HG03025 (cell line): ENCODE results near the gene KCNT2.
"Not testable (repeated sequence)": the region's sequence is repeated elsewhere in the genome, so short reads cannot be mapped to it uniquely, and the experiment has no call there.

Experiments used
- ATAC-seq: cut with Tn5 transposase; IDR thresholded peaks from one replicate; pipeline ENCODE4 v1.9.1; 2021; ENCODE audit warnings: mild to moderate bottlenecking, moderate library complexity; ENCODE audit not compliant: unreplicated experiment, low FRiP score

Gene KCNT2

DNA sequence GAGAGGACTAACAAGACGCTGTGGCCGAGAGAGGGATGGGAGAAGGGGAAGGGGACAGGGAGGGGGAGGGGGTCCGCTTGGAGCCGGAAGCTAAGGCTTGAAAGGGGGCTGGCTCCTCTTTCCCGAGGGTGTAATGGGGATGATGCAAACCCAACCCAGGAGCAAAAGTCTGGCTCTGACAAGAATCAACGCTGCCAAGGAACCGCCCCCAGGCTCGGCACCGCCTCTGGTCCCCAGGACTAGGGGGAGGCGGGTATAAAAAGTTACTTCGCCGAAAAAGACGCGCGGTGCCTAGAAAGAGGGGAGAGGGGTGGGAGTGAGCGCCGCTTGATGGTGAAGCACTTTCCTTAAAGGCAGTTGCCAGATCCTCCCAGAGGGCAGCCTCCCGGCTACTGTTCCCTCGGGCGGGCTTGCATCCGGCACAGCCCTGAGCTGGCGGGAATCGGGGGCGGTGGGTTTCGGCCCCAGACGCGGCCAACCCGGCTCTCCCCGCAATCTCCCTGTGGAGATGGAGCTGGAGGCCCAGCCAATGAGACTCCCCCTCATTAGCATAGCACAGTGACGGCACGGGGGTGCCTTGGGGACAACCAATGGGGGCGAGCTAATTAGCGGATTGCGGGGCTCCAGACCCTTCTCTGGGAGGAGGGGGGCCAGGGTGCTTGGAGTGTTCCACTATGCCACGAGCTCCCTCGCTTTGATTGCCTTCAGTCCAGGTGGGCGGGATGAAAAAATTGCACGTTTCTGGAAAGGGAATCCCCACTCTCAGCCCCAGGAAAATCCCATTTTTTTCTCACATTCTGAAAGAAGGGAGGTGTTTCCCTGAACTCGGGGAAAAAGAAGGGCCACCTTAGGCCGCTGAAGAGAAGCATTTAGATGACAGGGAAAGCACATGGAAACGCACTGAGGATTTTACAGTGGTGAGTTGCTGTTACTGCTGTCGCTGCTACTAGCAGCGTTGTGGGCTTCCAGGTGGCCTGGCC is at the start of gene KCNT2:
Gene KCNT2 (minus strand): TSS at position 51 of the 980 bp plus-strand sequence. CDS start 131 bp downstream, outside the sequence.
- ATAC-seq: no peak

DNA sequence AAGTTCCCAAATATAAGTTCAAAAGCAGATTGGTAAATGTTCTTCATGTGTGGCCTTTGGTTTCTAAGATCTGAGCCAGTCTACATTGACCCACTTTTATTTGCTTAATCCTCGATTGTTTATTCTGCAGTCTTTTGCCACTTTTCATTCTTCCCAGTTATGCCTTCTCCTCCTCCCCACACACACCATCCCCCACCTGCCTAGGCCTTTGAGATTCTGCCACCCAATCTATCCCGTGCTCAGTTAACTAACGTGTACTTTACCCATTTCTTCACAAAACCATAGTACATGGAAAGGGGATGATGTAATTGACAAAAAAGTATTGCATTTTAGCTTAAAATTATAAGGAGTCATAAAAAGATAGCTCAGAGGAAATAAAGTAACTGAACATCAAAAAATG is 47.3 kb upstream of the KCNT2 start:
- no peak for ATAC-seq

DNA sequence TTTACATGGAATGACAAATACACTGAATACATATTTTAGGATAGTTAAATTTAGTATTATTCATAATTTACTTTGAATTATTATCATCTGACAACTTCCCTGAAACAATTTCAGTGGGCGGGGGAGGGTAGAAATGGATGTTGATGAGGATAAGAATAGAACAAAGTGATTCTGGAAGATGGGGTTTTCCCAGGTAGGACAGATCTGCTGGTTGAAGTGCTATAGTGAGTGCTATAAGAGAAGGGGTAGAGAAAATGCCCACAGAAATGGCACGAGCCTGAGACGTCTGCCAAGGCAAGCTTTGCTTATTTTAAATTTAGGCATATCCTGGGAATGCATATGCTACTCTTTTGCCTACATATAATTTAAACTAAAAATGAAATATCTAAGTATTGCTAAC is 46.8 kb upstream of the KCNT2 start:
- no peak for ATAC-seq

DNA sequence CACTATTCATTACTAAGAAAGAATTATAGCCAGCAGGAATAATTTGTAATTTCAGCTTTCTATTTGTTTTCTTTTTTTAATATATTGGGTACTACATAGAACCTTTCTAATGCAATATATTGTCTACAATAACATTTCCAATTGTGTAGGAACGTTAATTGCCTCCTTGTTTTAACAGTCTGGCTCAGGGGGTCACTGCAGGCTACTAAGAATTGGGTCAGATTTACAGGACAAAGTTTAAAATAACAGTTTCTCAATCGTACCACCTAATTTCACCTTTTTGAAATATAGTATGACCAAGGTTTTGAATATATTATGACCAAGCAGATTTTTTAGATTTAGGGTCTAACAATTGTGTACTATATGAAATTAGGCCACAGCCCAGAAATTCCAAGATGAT is 46.0 kb upstream of the KCNT2 start:
- ATAC-seq: no peak

DNA sequence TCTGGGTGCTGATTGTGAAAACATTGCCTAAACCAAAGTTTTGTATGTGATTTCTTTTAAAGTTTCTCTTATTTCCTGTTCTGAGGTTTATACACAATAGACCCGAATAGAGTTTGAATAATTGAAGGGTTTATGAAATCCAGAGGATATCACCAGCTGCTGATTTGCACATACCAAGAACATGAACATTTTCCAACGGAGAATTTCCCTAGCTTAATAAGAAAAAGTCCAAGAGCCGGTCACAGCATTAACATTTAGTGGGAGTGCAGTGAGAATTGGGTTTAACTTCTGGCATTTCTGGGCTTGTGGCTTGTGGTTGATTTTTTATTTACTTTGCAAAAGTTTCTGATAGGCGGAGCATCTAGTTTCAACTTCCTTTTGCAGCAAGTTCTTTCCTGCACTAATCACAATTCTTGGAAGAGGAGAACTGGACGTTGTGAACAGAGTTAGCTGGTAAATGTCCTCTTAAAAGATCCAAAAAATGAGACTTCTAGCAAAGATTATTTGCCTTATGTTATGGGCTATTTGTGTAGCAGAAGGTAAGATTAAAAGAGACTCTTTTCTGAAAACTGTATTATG is 43.5 kb upstream of the KCNT2 start, which contains the start of gene CFH:
Gene CFH (plus strand): TSS at position 407 of the 579 bp plus-strand sequence. CDS start 75 bp downstream, at position 482.
- ATAC-seq: no peak

DNA sequence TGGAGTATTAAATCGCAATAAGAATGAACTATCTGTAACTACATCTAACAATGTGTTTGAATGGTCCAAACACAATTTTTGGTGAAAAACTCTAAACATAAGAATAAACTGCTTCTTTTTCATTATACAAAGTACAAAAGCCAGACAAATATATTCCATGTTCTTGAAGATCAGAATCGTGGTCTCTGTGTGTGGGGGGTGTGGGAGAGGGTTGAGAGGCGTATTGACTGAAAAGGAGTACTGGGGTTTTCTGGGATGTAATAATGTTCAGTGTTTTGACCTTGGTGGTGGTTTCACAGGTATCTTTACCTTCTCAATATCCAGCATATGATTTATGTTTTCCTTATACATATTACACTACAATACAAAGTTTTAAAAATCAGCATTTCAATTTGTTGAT is 42.8 kb upstream of the KCNT2 start:
- ATAC-seq: no peak

DNA sequence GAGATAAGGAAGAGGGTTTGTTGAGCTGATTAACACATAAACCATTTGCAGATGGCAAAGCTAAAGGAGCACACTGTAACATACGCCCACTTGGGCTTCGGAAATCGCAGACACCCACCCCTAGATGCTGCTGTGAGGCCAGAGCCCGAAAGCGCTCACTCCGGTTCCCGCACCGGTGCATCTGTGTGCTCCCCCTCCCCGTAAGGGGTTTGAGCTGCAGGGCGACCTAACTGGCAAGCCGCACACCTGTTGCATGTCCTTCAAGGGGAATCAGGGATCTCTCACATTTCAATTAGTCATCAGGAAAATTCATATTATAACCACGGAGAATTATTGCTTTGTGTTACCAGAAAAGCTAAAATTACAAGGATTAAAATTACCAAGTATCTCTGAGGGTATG is 42.2 kb upstream of the KCNT2 start:
- no peak for ATAC-seq

DNA sequence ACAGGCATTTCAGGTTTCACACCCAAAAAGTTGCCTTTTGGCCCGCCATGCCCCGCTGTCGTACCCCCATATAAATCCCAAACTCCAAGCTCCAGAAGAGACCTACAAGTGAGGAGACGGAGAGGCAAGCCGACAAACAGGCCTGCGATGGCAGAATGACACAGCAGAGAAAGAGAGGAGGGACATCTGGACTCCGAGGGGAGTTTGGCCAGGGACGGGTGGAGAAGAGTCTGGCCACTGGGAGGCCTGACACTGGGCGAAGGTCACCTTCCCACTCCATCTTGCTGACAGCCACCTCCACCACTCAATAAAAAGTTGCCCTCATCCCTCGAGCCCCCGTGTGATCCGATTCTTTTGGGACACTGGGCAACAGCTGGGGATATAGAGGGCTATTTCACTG is 41.8 kb upstream of the KCNT2 start:
- no peak for ATAC-seq

DNA sequence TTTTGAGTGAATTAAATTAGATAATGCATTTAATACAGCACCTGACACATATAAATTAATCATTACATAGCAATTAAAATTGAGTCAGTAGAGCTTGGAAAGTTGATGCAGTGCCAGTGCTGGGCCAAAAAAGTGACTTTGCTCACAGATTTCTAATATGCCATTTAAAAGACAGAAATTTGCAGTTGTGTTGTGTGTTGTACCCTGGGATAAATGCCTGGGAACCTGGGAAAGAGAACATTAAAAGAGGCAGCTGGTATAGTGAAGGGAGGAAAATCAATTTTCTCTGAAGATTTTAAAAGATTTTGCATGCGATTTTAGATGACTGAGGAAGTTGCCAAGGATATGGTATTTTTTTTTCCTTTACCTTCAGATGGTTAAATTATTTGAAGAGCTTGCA is 32.7 kb upstream of the KCNT2 start:
- no peak for ATAC-seq

DNA sequence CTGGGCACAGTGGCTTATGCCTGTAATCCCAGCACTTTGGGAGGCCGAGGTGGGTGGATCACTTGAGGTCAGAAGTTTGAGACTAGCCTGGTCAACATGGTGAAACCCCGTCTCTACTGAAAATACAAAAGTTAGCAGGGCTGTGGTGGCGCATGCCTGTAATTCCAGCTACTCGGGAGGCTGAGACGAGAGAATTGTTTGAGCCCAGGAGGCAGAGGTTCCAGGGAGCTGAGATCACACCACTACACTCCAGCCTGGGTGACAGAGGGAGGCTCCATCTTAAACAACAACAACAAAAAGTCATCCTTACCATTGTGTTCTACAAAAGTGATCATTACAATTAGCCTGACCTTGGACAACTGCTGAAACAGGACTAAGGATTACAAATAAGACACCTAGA is 31.1 kb upstream of the KCNT2 start:
- ATAC-seq: not testable (repeated sequence)

DNA sequence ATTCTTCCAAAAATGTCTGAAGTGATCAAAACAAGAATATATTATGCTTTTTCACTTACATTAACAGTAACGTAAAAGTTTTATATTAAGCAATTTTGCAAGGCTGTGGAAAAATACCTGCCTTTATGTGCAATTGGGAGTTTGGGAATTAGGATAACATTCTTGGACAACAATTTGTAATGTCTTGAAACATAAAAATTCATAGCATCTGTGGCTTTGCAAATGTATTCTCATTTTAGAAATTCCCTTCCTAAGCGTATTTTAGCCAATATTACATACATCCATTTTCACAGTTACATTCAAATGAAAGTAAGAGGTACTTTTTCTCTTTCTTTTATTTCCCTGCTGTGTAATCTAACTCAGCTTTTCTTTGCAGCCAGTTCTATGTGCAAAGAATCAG is 30.2 kb upstream of the KCNT2 start:
- ATAC-seq: no peak

DNA sequence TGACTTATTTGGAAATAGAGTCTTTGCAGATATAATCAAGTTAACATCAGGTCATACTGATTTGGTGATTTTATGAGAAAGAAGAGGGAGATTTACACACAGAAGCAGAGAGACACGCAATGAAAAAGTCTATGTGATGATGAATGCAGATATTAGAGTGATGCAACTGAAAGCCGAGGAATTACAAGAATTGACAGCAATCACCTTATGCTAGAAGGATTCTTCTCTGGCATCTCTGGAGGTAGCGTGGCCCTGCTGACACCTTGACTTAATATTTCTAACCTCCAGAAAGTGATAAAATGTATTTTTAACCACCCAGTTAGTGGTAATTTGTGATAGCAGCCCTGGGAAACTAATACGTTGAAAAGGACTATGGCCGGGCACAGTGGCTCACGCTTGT is 29.4 kb upstream of the KCNT2 start:
- no peak for ATAC-seq

DNA sequence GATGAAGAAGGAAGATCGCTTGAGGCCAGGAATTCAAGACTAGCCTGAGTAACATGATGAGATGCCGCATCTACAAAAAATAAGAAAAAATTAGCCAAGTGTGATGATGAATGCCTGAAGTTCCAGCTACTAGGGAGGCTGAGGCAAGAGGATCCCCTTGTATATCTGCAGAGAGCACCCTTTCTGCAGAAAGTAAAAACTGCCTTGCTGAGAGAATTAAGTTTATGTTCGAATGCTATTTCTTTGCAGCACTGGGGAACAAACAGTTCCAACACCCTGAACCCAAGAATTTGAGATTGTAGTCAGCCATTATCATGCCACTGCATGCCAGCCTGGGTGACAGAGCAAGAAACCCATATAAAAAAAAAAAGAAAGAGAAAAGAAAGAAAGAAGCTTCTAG is 20.6 kb upstream of the KCNT2 start:
- no peak for ATAC-seq

DNA sequence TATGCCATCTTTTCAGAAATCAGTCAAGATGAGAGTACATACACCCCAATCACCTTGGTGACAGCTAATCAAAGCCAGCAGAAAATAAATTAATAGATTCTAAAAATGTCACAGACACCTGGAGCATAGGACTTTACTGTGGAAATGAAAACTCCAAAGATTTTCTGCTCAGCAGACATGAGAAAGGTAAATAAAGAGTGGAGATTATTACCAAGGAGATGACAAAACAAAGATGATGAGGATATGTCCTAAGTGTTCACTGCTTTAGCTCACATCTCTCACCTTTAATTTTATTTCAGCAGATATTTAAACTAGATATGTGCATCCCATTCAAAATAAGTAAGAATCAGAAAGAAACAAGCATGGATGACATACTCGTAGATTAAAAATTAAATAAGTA is 14.8 kb upstream of the KCNT2 start:
- ATAC-seq: no peak

DNA sequence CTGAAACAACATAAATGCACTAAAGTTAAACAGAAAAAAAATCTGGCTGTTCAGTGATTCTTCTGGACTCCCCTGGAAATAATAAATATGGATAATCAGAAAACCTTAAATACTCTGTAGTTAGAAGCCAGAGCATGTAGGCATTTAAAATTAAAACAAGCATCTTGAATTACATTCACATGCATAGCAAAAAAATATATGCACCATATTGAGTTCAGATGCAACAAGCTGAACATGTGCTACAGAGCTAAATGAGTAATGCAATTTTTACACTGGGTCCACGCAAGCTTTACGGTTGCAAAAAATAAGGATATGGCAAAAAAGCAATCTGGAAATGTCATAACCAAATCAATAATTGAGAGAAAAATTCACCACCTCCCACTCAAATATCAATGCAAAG is 11.5 kb upstream of the KCNT2 start:
- no peak for ATAC-seq

DNA sequence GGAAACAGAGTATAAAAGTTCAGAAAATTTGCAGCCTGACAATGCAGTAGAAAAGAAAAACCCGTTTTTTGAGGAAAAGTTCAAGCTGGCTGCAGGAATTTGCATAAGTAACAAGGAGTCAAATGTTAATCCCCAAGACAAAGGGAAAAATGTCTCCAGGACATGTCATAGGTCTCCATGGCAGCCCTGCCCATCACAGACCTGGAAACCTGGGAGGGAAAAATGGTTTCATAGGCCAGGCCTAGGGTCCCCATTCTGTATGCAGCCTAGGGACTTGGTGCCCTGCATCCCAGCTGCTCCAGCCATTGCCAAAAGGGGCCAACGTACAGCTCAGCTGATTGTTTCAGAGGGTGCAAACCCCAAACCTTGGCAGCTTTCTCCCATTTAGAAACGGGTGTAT is 3.6 kb upstream of the KCNT2 start:
- no peak for ATAC-seq

DNA sequence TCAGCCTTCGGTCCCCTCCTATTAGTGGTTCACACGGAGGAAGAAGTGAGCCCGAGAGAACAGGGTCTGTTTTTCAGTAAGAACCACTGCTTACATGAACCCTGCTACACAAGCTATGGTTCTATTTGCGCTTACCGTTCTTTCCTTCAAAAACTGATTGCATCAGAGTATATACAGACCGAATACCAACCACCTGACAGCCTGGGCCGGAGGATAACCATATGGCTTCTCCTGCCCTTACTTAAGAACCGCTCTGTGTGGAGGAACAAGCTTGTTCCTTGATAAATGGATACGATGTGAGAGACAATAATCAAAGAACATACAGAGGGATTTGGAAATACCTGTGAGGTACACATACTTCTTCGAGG is 1.1 kb upstream of the KCNT2 start:
- no peak for ATAC-seq

DNA sequence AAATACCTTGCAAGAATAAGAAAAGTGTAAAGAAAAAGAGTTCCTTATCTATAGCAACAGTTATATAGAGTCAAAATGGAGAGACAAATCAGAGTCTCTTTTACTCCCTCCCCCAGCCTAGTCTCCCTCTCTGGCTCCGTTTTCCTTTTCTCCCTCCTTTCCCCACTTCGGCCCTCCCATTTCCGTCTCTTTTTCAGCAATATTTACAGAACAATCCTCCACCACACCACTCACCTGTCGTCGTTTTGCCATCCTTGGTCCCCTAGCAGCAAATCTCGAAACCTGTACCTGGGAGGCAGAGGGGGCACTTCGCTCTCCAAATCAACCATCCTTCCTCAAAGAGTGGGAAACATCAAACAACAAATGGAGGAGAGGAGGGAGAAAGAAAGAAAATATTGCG is 259 bp downstream of the KCNT2 start:
- ATAC-seq: no peak

DNA sequence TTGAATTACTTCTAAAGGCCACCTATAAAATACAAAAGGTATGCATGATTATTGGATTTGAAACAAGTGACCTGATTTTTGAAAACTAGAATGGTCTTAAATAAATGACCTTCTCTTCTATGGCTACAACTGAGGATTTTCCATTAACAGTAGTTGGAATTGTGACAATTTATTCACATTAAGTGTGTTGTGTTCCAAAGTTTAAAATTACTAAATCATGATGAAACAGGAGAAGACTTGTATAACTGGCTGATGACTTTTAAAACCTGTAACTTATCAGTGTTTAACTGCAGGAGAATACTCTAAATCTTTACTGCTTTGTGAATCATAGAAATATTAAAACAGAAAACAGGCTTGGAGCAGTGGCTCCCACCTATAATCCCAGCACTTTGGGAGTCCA is 4.6 kb downstream of the KCNT2 start:
- ATAC-seq: no peak

DNA sequence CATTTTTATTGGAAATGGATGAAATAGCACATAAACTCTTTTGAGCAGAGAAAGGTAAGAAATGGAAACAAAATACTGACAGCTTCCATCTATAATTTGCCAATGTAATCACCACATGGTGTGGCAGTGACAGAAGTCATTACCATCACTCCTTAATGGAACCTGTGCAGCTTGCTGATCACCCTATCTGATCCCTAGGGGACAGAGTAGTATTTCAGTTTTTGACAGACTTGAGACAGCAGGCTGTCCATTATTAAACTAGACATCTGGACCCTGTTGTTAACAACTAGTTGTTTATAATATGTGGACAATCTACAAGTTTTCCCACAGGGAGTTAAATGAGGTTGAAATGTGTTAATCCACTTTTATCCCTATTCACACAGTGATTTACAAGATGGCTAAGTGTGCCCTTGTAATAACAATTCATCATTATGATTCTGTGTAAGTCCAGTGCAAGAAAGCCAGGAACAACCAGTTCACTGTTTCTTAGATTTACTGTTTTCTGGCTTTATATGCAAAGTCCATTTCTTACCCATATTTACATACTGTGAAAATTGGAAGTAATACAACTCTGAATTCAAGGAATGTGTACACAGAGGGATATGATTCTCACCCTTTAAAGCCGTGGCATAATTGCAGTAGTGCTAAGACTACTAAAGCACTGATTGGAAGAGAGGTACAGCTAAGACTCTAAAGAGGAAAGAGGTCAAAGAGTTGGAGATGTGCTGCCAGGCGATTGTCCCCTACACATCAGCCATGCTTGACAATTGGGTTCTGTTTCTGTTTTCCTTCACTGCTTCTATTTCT is 9.1 kb downstream of the KCNT2 start:
- ATAC-seq: no peak

DNA sequence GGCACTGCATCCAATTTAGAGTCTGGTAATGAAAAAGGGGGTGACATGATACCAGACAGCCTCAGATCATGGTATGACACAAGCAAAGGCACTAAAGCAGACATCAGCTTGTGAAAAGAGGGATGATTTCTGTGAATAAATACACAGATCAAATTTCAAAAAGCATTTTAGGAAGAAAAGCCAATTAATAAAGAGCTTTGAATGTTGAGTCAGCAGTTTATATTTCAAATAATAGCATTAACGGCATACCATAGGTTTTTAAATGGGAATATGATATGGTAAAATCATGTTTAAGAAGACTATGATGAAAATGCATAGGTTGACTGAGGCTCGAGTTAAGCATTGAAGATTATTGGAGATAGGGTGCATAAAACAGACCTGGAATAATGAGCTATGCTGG is 13.5 kb downstream of the KCNT2 start:
- ATAC-seq: no peak
